Activated naive CD8-positive, alpha-beta T cell treated with anti-CD3 and anti-CD28 coated beads, Interleukin-2, amount 50 U/mL, for 16 hours (primary cell): ENCODE results near the gene SMC2.

Experiments
- DNase-seq: peaks from one replicate; pipeline ENCODE4 v3.0.0-alpha.2; 2020; ENCODE audit warnings: low read depth, low spot score

SMC2 gene

GRCh38 chr9:104093647-104094533 lies at the start of gene SMC2:
TSS of gene SMC2 (plus strand) at chr9:104094309. CDS start at chr9:104095385, 1,076 bp downstream.
- peak; percentile 89 for DNase-seq

- DNase-seq = no peak
These were observed 25.6 kb upstream of the SMC2 start for GRCh38 chr9:104068546-104068945.

DNA sequence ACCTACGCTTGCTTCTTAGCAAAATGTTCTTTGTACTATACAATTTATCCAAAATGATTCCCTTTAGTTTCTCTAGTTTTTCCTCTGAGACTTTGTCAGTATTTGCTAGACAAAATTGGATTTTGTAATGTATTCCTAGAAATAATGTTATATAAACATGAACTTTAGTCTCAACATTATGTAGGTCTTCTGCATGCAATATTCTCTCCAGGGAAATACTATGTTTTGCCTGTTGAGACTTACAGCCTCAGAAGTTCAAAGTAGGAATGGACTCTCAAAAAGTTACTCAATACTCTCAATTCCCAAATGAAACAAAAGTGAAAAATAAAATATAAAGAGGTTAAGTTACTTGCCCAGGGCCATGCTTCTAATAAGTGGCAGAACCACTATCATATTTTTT lies 24.8 kb upstream of the SMC2 start:
- DNase-seq = no peak

GRCh38 chr9:104071589-104071988 lies 22.5 kb upstream of the SMC2 start:
- DNase-seq = no peak

GRCh38 chr9:104073098-104073769 lies 20.9 kb upstream of the SMC2 start:
- no peak for DNase-seq

- DNase-seq = no peak
These were observed 20.4 kb upstream of the SMC2 start for GRCh38 chr9:104073770-104074133.

DNA sequence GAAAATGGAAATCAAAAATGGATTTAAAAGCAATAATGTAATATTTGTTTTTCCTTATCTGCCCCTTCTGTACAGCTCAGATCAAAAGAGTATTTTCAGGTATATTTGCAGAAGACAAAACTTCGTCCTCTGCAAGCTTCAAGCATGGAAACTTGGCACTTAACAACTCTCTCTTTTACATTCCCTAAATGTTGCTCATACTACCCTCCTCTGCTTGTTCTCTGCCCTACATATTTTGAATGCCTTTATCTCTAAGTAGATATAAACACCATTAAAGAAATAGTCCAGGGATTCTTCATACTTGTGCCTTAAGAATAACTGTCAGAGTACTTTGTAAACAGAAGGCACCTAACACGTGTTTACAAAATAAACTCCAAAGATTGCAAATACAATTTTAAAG lies 19.2 kb upstream of the SMC2 start:
- no peak for DNase-seq

DNA sequence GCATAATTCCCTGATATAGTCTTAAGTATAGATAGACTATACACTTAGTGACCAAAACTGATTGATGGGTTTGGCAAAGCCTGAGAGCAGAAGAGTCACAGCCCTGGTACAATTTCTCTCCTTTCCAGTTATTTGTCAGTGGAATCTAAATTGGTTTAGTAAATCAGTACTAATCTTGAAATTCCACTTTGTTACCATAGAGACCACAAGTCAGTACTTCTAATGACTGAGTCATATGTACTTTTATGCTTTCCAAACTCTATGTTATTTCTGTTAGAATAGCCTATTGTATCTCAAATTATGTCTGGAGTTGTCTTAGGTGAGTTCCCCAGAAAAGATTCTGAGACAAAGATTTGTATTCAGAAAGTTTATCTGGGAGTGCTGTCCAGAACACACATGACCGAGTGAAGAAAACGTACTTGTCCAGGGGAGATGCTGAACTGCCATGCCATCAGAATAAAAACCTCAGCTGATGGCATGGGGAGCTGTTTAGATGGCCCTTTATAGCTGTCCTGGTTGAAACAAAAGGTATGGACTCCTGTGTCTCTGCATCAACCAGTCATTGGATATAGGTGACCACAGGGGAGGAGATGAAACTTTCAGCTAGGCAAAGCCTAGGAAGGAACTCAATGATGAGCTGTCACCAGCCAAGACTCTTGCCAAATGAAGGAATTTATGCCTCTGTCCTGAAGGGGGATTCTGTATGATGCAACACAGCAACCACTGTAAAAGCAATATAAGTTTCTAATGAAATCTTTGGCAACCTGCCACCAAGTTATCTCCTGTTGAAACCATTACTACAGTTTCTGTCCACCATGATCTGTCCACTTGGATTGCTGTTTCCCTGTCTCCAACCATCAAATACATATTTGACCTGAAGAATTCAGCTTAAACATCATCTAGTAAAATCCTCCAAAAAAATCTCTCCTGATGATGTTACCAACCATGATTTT lies 18.0 kb upstream of the SMC2 start:
- DNase-seq = no peak

- no peak for DNase-seq
These were observed 15.5 kb upstream of the SMC2 start for GRCh38 chr9:104078596-104078995.

DNA sequence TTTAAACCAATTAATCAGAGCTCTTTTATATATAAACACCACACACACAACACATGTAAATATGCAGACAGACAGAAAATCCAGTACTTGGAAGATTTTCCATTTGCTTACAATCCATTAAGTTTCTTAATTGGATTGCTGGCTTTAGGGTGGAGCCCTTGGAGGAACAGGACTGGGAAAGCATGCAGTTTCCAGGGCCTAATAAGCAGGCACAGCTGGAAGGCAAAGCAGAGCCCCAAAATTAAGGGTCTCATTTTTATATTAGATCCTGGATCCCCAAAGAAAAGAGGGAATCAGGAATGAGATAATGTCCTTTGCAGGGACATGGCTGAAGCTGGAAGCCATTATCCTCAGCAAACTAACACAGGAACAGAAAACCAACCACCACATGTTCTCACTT lies 13.1 kb upstream of the SMC2 start:
- DNase-seq = no peak

GRCh38 chr9:104082168-104082567 lies 11.9 kb upstream of the SMC2 start:
- DNase-seq = no peak

- no peak for DNase-seq
These were observed 8.6 kb upstream of the SMC2 start for GRCh38 chr9:104085525-104085924.

DNA sequence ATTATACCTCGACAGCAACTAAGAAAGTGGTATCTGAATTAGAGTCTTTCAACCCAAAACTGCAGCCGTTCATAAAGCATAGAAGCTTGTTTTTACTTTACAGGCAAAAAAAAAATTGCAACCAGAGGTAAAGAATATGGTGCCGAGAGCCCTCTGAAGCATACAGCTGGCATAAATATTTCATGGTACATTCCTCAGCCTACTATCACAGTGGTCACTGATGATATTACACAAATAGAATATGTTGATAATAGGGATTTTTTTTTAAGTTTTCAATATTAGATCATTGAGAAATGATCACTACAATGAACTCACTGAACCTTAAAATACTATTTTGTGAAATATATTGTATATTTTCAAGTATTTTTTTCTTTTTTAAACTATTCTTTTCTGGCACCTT lies 6.2 kb upstream of the SMC2 start:
- DNase-seq = no peak

DNA sequence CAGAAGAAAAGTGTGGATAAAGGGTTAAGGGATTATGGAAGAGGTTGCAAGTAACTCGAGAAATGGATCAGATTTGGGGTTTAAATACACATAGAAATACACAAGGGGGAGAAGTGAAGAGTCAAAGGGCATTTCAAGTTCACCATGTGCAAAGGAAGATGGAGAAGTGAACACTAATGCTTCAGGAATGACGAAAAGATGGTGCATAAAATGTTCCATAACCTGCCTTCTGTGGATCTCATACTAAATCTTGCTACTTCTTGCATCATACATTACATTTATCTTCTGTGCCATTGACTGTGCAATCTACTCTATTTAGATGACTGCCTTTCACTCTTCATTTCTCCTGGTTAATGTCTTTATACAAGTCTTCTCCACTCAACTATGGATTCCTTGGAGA lies 5.7 kb upstream of the SMC2 start:
- DNase-seq = no peak

DNA sequence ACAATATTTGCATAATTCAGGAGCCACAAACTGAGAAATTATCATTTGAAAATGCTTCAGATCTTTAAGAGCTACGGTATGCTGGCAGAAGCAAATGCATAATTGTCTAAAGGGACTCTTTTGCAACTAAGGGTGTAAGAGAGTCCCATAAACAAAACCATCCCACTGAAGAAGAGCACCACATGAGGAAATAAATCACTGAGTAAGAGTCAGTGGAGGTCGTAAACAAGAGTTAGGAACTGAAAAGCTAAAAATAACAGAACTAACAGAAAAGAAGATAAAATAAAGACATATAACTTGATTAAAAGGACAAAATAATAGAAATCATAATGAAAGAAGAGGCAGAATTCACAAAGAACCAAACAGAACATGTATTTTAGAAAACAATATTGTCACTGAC lies 3.5 kb upstream of the SMC2 start:
- DNase-seq = no peak

- no peak for DNase-seq
These were observed 3.0 kb upstream of the SMC2 start for GRCh38 chr9:104091116-104091515.

- no peak for DNase-seq
These were observed 2.4 kb upstream of the SMC2 start for GRCh38 chr9:104091708-104092107.

GRCh38 chr9:104092192-104092591 lies 1.9 kb upstream of the SMC2 start:
- no peak for DNase-seq

DNA sequence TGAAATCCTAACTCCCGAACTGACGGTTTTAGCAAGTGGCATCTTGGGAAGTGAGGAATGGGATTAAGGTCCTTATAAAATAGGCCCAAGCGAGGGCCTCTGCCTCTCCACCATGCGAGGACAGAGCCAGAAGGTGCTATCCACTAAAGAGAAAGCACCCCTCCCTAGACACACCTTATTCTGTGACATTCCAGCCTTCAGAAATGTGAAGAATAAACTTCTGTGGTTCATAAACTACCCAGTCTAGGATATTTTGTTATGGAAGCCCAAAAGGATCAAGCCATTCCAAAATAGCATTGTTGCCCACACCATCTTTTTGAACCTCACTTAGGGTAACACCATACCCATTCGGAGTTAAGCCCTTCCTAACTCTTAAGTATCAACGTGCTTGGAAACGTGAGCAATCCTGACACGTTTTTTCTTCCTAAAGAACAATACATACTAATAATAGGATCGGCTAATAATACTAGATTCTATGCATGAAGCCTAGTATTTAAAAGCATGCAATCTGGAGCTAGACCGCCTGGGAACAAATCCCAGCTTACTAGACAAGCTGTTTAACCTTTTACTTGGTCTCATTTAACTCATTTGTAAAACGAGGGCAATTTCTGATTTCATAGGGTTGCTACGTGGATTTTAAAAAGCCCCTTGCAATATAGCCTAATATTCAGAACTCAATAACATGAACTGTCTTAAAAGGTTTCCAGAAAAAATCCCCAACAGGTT lies 1.1 kb upstream of the SMC2 start:
- DNase-seq = no peak

- no peak for DNase-seq
These were observed 466 bp downstream of the SMC2 start for GRCh38 chr9:104094534-104095015.

- no peak for DNase-seq
These were observed 5.5 kb downstream of the SMC2 start for GRCh38 chr9:104099630-104100029.
